Endothelial cell of umbilical vein (primary cell): Measurements from ENCODE around the gene DAPL1. TPM values are rescaled to one million over a fixed set of nuclear protein-coding genes. Genes with fewer than 3 reads are reported as not detected.

ENCODE experiments used
- BruUV-seq: library from RNA; stranded (reverse); fragments of 400-500 nt; replicated peaks from 2 replicates; lab custom pipeline; 2021; lab: Mats Ljungman, UMichigan
- CTCF ChIA-PET: fragments of 300-600, 350-600 bp; sonication (Branson Sonifier 250); formaldehyde crosslinking; loops from one replicate; lab custom pipeline; 2021; ENCODE audit warnings: antibody characterized with exemption, inconsistent platforms; lab: Charles Lee
- POLR2A ChIA-PET: fragments of 300-600, 350-600 bp; sonication (Branson Sonifier 250); formaldehyde crosslinking; loops from one replicate; lab custom pipeline; 2021; ENCODE audit warnings: antibody characterized with exemption, inconsistent platforms; lab: Charles Lee
- DNase-seq: peaks from one replicate; pipeline ENCODE4 v3.0.0-alpha.2; 2011; ENCODE audit warnings: low read depth, low spot score
- FAIRE-seq: peaks from 2 replicates; lab custom pipeline; 2011; peaks lifted over from hg19 to GRCh38; lab: Jason Lieb, UNC
- H2AFZ ChIP-seq: 2 replicates; pipeline ENCODE4 v1.6.0; 2012; ENCODE audit warnings: low read depth, low read length, control low read depth, inconsistent platforms
- H3K27ac ChIP-seq: 2 replicates; pipeline ENCODE4 v1.5.1; 2011; ENCODE audit warnings: low read depth, mild to moderate bottlenecking, control low read depth, low read length, moderate library complexity; ENCODE audit not compliant: insufficient read depth
- H3K27me3 ChIP-seq, 2 experiments: 2 replicates each; pipeline versions ENCODE4 v1.6.0 to v1.6.1; 2011; ENCODE audit warnings: low read length in 2 of 2, mixed read lengths in 1 of 2; ENCODE audit not compliant: control insufficient read depth in 2 of 2, insufficient read depth in 2 of 2
- H3K36me3 ChIP-seq, 2 experiments: 2 replicates in 1 of 2; 3 replicates in 1 of 2; pipeline ENCODE4 v1.5.1; 2011; ENCODE audit warnings: low read length in 2 of 2, mild to moderate bottlenecking in 1 of 2, moderate library complexity in 1 of 2; ENCODE audit not compliant: control insufficient read depth in 2 of 2, insufficient read depth in 2 of 2; ENCODE audit errors: extremely low read depth in 1 of 2
- H3K4me1 ChIP-seq: 3 replicates; pipeline ENCODE4 v1.5.1; 2011; ENCODE audit warnings: mild to moderate bottlenecking, low read length; ENCODE audit not compliant: control insufficient read depth, insufficient read depth; ENCODE audit errors: extremely low read depth
- H3K4me2 ChIP-seq: 2 replicates; pipeline ENCODE4 v1.6.1; 2011; ENCODE audit warnings: low read length, control low read depth, mixed read lengths; ENCODE audit not compliant: insufficient read depth
- H3K4me3 ChIP-seq, 3 experiments: fragments of 200-600 bp in 1 of 3; sonication (generic), shearing (Covaris generic) in 1 of 3; replicated peaks in 1 of 3; 2 replicates each; pipeline ENCODE4 v1.5.1; 2011 to 2016; ENCODE audit warnings: control low read depth in 3 of 3, low read length in 3 of 3, mild to moderate bottlenecking in 2 of 3, inconsistent platforms in 1 of 3, low read depth in 1 of 3, moderate library complexity in 1 of 3; ENCODE audit not compliant: insufficient read depth in 1 of 3
- H3K79me2 ChIP-seq: 2 replicates; pipeline ENCODE4 v1.6.0; 2012; ENCODE audit warnings: low read length, inconsistent platforms; ENCODE audit not compliant: control insufficient read depth, insufficient read depth
- H3K9ac ChIP-seq: replicated peaks from 2 replicates; pipeline ENCODE3; 2011; ENCODE audit warnings: low read length, control low read depth; ENCODE audit not compliant: insufficient read depth; ENCODE audit errors: extremely low read depth
- H3K9me1 ChIP-seq: replicated peaks from 3 replicates; pipeline ENCODE4 v1.6.0; 2011; ENCODE audit warnings: mild to moderate bottlenecking, low read length; ENCODE audit not compliant: control insufficient read depth, insufficient read depth; ENCODE audit errors: extremely low read depth
- H3K9me3 ChIP-seq: replicated peaks from 2 replicates; pipeline ENCODE4 v1.5.1; 2012; ENCODE audit warnings: low read length, inconsistent platforms; ENCODE audit not compliant: control insufficient read depth, insufficient read depth
- H4K20me1 ChIP-seq: replicated peaks from 2 replicates; pipeline ENCODE3; 2011; ENCODE audit warnings: mild to moderate bottlenecking, low read length; ENCODE audit not compliant: control insufficient read depth, insufficient read depth; ENCODE audit errors: extremely low read depth
- EZH2 ChIP-seq: IDR thresholded peaks from 2 replicates; pipeline ENCODE4 v1.6.1; 2012; ENCODE audit warnings: borderline replicate concordance, low read depth, mild to moderate bottlenecking, moderate library complexity, low read length, inconsistent platforms; ENCODE audit not compliant: severe bottlenecking
- FOS ChIP-seq: IDR thresholded peaks from 2 replicates; pipeline ENCODE4 v1.6.1; 2011; ENCODE audit warnings: mild to moderate bottlenecking, low read length, moderate library complexity, borderline replicate concordance; ENCODE audit not compliant: insufficient read depth
- GATA2 ChIP-seq: IDR thresholded peaks from 2 replicates; pipeline ENCODE4 v1.7.0; 2011; ENCODE audit warnings: low read depth, mild to moderate bottlenecking, moderate library complexity, mixed read lengths, low read length; ENCODE audit not compliant: insufficient read length, insufficient read depth
- JUN ChIP-seq: IDR thresholded peaks from 2 replicates; pipeline ENCODE4 v1.6.1; 2011; ENCODE audit warnings: borderline replicate concordance, low read depth; ENCODE audit not compliant: insufficient read length, insufficient read depth
- MYC ChIP-seq: IDR thresholded peaks from one replicate; pipeline ENCODE4 v1.6.1; 2011; ENCODE audit warnings: mild to moderate bottlenecking, low read depth, low read length
- POLR2A ChIP-seq: IDR thresholded peaks from 2 replicates; pipeline ENCODE4 v1.6.1; 2012; ENCODE audit warnings: low read depth, mild to moderate bottlenecking, control low read depth, low read length
- POLR2AphosphoS5 ChIP-seq: IDR thresholded peaks from 2 replicates; pipeline ENCODE4 v1.6.1; 2012; ENCODE audit warnings: low read depth, mild to moderate bottlenecking, control low read depth, low read length, moderate library complexity; ENCODE audit not compliant: insufficient read depth
- dilution Hi-C: fragments of 300-500 bp; cut with MboI; formaldehyde crosslinking; loops from one replicate; pipeline ENCODE4 v1.15.0; 2019; ENCODE audit warnings: low sequenced_read_pairs; ENCODE audit not compliant: extremely low pct_ligation_motif_present
- intact Hi-C: fragments of 100-400 bp; cut with micrococcal nuclease; formaldehyde crosslinking; loops from one replicate; pipeline ENCODE4 v1.10.0; 2022
- polyA plus RNA-seq, 4 experiments: library from polyadenylated mRNA; depleted of rRNA in 3 of 4; stranded (reverse) in 3 of 4; unstranded in 1 of 4; fragments of >200 nt; gene quantifications; 2 replicates each; pipeline versions ENCODE4 v1.2.1 to v1.2.3, GENCODE V29; 2011 to 2012; ENCODE audit warnings: missing spikeins in 1 of 4
- total RNA-seq: library from RNA; stranded (reverse); gene quantifications from 2 replicates; pipeline ENCODE4 v1.2.3, GENCODE V29; 2021
- TF ChIP-seq, protein P1 (sequence below), 2 donors: IDR thresholded peaks; 1 replicate in 1 of 2; 2 replicates in 1 of 2; pipeline ENCODE4 v1.5.1; 2011; ENCODE audit warnings: low read length in 2 of 2, mild to moderate bottlenecking in 2 of 2, moderate library complexity in 2 of 2, control low read depth in 1 of 2, inconsistent platforms in 1 of 2, low read depth in 1 of 2; ENCODE audit not compliant: insufficient read depth in 1 of 2; ENCODE audit errors: extremely low read depth in 1 of 2
- TF ChIP-seq, protein P2 (sequence below): IDR thresholded peaks from 2 replicates; pipeline ENCODE4 v1.6.1; 2011; ENCODE audit not compliant: insufficient read depth, insufficient read length

The DAPL1 gene
- total and polyA plus RNA-seq, 2 donors (not counting 3 experiments of a cell fraction or from before 2014, with no cell fraction given), result not detected

DNA sequence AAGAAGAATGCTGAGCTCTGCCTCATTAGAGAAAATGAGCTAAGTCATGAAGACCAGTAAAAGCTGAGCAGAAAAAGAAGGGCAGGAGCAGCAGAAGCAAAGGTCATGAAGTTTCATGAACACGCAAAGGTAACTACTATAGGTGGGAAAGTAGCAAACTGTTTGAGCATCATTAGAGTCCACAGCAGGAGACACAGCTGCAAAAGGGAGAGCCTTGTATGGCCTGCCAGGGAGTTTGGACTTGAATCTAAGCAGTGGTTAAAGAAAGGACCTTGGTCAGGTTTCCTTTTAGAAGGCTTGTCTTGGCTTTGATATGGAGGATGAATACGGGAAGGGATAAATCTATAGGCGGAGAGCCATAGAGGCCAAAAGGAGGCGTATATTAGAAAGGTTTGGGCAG lies 34.0 kb downstream of the DAPL1 start:
- H3K9ac ChIP-seq, result no peak overlapping the region
- ChIA-PET POLR2A (no interaction called here), CTCF (no interaction called here)
- no peaks in the 10 kb centered on the region for H3K4me1 ChIP-seq
- no peak overlapping the region for H3K27ac ChIP-seq
- no peak for DNase-seq
- no peak for FAIRE-seq
- H3K27me3 ChIP-seq, result peaks cover 0 to 2% of the 10 kb centered on the region in 2 experiments
- H3K4me3 ChIP-seq, result no peak overlapping the region
- intact Hi-C loops, result no loop called here
- H3K4me2 ChIP-seq, result no peak overlapping the region
- dilution Hi-C loops, result no loop called here
- H3K9me3 ChIP-seq, result no peaks in the 10 kb centered on the region
- no TSS peak for BruUV-seq
- no peak overlapping the region for H2AFZ ChIP-seq
- H3K36me3 ChIP-seq, result no peaks in the 10 kb centered on the region
- H3K9me1 ChIP-seq, result no peaks in the 10 kb centered on the region
- no peaks in the 10 kb centered on the region for H4K20me1 ChIP-seq
- no peaks in the 10 kb centered on the region for H3K79me2 ChIP-seq
- TF ChIP-seq JUN (no peak), MYC (no peak), FOS (no peak), POLR2AphosphoS5 (no peak), POLR2A (no peak), EZH2 (no peak), GATA2 (no peak)
- TF ChIP-seq, protein P1, sequence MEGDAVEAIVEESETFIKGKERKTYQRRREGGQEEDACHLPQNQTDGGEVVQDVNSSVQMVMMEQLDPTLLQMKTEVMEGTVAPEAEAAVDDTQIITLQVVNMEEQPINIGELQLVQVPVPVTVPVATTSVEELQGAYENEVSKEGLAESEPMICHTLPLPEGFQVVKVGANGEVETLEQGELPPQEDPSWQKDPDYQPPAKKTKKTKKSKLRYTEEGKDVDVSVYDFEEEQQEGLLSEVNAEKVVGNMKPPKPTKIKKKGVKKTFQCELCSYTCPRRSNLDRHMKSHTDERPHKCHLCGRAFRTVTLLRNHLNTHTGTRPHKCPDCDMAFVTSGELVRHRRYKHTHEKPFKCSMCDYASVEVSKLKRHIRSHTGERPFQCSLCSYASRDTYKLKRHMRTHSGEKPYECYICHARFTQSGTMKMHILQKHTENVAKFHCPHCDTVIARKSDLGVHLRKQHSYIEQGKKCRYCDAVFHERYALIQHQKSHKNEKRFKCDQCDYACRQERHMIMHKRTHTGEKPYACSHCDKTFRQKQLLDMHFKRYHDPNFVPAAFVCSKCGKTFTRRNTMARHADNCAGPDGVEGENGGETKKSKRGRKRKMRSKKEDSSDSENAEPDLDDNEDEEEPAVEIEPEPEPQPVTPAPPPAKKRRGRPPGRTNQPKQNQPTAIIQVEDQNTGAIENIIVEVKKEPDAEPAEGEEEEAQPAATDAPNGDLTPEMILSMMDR (IDR thresholded peaks at IDR 0.05; ENCODE audit: extremely low read depth in 1 of 2, insufficient read depth in 1 of 2, low read depth in 1 of 2, low read length in 2 of 2), result no peak
- TF ChIP-seq, protein P2, sequence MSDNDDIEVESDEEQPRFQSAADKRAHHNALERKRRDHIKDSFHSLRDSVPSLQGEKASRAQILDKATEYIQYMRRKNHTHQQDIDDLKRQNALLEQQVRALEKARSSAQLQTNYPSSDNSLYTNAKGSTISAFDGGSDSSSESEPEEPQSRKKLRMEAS, result no peak
